ENCODE data around the gene VMO1.

DNA sequence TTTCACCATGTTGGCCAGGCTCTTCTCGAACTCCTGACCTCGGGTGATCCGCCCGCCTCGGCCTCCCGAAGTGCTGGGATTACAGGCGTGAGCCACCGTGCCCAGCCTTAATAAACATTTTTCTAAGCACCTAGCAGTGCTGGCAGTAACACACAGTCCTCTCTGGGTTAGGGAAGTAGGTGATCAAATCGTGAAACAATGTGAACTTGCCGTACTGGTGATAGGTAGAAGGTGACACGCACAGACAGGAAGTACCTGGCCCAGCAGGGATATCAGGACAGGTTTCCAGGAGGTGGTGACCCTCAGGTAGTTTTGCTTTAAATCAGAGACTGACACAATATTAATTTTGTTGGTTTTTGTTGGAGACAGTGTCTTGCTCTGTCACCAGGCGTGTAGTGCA, 25.3 kb upstream of the VMO1 start:
- no peak for TF ChIP-seq POLR2AphosphoS5 (IDR thresholded peaks at IDR 0.05; ENCODE audit: low read depth, low read length)
- no peak for TF ChIP-seq SIN3A (IDR thresholded peaks at IDR 0.05; ENCODE audit: borderline replicate concordance, insufficient read depth, low read length)
- TF ChIP-seq FOXP2 (optimal IDR thresholded peaks at IDR 0.05; ENCODE audit: borderline replicate concordance, extremely low read depth, extremely low read length, insufficient read depth) = no peak
- TF ChIP-seq TAF1 (IDR thresholded peaks at IDR 0.05; ENCODE audit: borderline replicate concordance, insufficient read depth, low read length) = no peak
